K562 (cell line): ENCODE data around the gene MID1IP1. TPM values are rescaled to one million over a fixed set of nuclear protein-coding genes. Genes with fewer than 3 reads are reported as not detected.

Experiments
- BCLAF1 ChIP-seq, 2 experiments: fragments of 450-650 bp in 1 of 2; IDR thresholded peaks; 2 replicates each; pipeline ENCODE4 v1.6.1; 2011 to 2017; ENCODE audit warnings: low read depth in 2 of 2, antibody characterized with exemption in 1 of 2, borderline replicate concordance in 1 of 2, low read length in 1 of 2, mild to moderate bottlenecking in 1 of 2, mixed read lengths in 1 of 2; ENCODE audit not compliant: control insufficient read depth in 1 of 2
- BHLHE40 ChIP-seq: IDR thresholded peaks from 2 replicates; pipeline ENCODE4 v1.6.1; 2011; ENCODE audit warnings: low read length, improper control_type of control experiment
- DIDO1 ChIP-seq: fragments of 450-650 bp; IDR thresholded peaks from 2 replicates; pipeline ENCODE4 v1.6.1; 2016; ENCODE audit warnings: low read depth, missing biosample characterization, missing genetic modification characterization
- ELK1 ChIP-seq: sonication (generic); formaldehyde crosslinking; IDR thresholded peaks from 2 replicates; pipeline ENCODE4 v1.8.1; 2022; ENCODE audit warnings: missing genetic modification reagents
- GATAD2A ChIP-seq: fragments of 450-650 bp; IDR thresholded peaks from 2 replicates; pipeline ENCODE4 v1.6.1; 2017
- HES1 ChIP-seq: fragments of 450-650 bp; IDR thresholded peaks from 2 replicates; pipeline ENCODE4 v1.6.1; 2016; ENCODE audit warnings: low read depth, mild to moderate bottlenecking, moderate library complexity
- HMG20B ChIP-seq: fragments of 250-450 bp; sonication (Bioruptor Pico); IDR thresholded peaks from 2 replicates; pipeline ENCODE4 v1.5.0; 2021; ENCODE audit warnings: mild to moderate bottlenecking
- KDM5B ChIP-seq: fragments of 200-600 bp; sonication (generic); IDR thresholded peaks from 2 replicates; pipeline ENCODE4 v1.6.1; 2012; ENCODE audit warnings: low read depth, mild to moderate bottlenecking, moderate library complexity, low read length, control low read depth, inconsistent platforms; ENCODE audit not compliant: insufficient replicate concordance
- NUFIP1 ChIP-seq: fragments of 450-650 bp; IDR thresholded peaks from 2 replicates; pipeline ENCODE4 v1.6.1; 2018; ENCODE audit not compliant: partially characterized antibody
- RFX5 ChIP-seq: IDR thresholded peaks from 2 replicates; pipeline ENCODE4 v1.6.1; 2011; ENCODE audit warnings: low read depth, mild to moderate bottlenecking, improper control_type of control experiment, low read length
- RHOXF2B ChIP-seq: fragments of 250-450 bp; sonication (Bioruptor Pico); conservative IDR thresholded peaks from 2 replicates; pipeline ENCODE4 v1.5.1; 2021
- SAFB ChIP-seq: fragments of 200-400 bp; formaldehyde crosslinking; IDR thresholded peaks from 2 replicates; pipeline ENCODE4 v1.6.1; 2017; ENCODE audit warnings: low read depth, low read length, borderline replicate concordance
- SRSF1 ChIP-seq: fragments of 200-400 bp; formaldehyde crosslinking; IDR thresholded peaks from 2 replicates; pipeline ENCODE4 v1.6.1; 2017; ENCODE audit warnings: mild to moderate bottlenecking, low read depth, low read length, moderate library complexity
- ZNF184 ChIP-seq: sonication (generic); formaldehyde crosslinking; IDR thresholded peaks from 2 replicates; pipeline ENCODE4 v1.5.0; 2020; ENCODE audit warnings: missing genetic modification reagents
- polyA plus RNA-seq, 8 experiments: library from polyadenylated mRNA; depleted of rRNA in 4 of 8; stranded (reverse) in 5 of 8; unstranded in 3 of 8; fragments of >200 nt; fragmentation: Nextera tagmentation in 2 of 8; fragmentation: Illumina TruSeq in 1 of 8; extraction: Ambion mirVana in 2 of 8; extraction: Trizol in 1 of 8; gene quantifications; 2 replicates each; pipeline versions ENCODE4 v1.2.1 to v1.2.3, GENCODE V29; 2011 to 2014; ENCODE audit warnings: inconsistent platforms in 1 of 8, missing spikeins in 1 of 8
- total RNA-seq, 7 experiments: library from RNA; depleted of rRNA in 6 of 7; stranded (reverse); fragments of >200 nt in 6 of 7; fragmentation: Illumina TruSeq in 2 of 7; extraction: Trizol in 2 of 7; gene quantifications; 2 replicates each; pipeline versions ENCODE4 v1.2.1 to v1.2.3, GENCODE V29; 2011 to 2021; ENCODE audit warnings: low replicate concordance in 1 of 7

MID1IP1 gene
- total and polyA plus RNA-seq, 9 of the 15 experiments (the other 6 are each of a cell fraction or from before 2014, with no cell fraction given) = 0.51 to 102 (median 27.5) TPM

GRCh38 chrX:38817004-38817703, 15.9 kb downstream of the MID1IP1 start (continued):
- no peak for TF ChIP-seq KDM5B
- no peak for TF ChIP-seq SRSF1
- TF ChIP-seq SAFB = no peak
- TF ChIP-seq BHLHE40 = no peak; the same call in 1 of the 2 replicates
- TF ChIP-seq RHOXF2B (CRISPR knock-in tag) = no peak
- no peak for TF ChIP-seq HES1
- TF ChIP-seq HMG20B (CRISPR knock-in tag) = no peak
- no peak for TF ChIP-seq ZNF184 (CRISPR knock-in tag)
- TF ChIP-seq RFX5 = no peak
- TF ChIP-seq DIDO1 = no peak
- TF ChIP-seq NUFIP1 = no peak
- no peak for TF ChIP-seq BCLAF1 (IDR thresholded peaks at IDR 0.05; ENCODE audit: borderline replicate concordance in 1 of 2, control insufficient read depth in 1 of 2, low read depth in 2 of 2, low read length in 1 of 2)
- no peak for TF ChIP-seq ELK1 (CRISPR knock-in tag)
- no peak for TF ChIP-seq GATAD2A
